ENCODE data around the gene UQCRHL.

The UQCRHL gene

DNA sequence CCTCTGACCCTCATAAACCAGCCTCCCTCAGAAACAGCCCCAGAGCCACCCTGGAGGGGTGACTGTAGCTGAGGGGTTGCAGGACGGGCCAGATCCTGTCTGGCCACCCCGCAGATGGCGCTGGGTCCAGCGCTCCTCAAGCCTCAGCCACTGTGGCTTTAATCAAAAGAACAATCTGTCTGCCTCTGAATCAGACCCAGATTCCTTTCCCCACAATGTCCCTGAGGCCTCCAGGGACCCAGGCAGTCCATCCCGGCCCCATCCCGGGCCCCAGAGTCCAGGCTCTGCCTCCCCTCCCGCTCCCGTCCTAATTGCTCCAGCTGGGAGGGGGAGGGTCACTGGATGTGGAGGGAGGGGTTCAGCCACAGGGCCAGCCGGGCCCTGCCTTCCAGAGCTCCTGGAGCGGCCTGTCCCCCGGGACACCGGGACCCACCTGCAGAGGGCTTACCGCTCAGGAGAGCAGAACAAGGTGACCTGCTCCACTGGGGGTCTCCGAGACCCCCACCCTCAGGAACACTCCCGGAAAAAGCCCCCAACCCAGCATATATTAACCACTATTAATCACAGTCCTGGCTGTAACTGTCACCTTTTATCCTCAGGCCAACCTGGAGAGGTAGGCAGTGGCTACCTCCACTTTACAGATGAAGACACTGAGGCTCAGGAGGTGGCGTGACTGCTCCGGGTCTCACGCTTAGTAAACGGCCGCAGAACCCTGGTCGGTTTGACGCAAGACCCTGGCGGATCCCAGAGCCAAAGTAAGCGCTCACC, 49.7 kb downstream of the UQCRHL start:
- DNase-seq (ENCODE audit: low spot score) = peak; percentile 77

Data from HuH-7 (cell line).